GM18526 (cell line): ENCODE data around the gene ACACB.

Source experiments
- POLR2A ChIP-seq: IDR thresholded peaks from 3 replicates; pipeline ENCODE4 v1.6.1; 2011; ENCODE audit not compliant: insufficient read length; ENCODE audit errors: extremely low read depth

Gene ACACB

GRCh38 chr12:109275173-109275572 lies 158.8 kb downstream of the ACACB start:
- TF ChIP-seq POLR2A: no peak

GRCh38 chr12:109276160-109276559 lies 159.8 kb downstream of the ACACB start:
- no peak for TF ChIP-seq POLR2A

DNA sequence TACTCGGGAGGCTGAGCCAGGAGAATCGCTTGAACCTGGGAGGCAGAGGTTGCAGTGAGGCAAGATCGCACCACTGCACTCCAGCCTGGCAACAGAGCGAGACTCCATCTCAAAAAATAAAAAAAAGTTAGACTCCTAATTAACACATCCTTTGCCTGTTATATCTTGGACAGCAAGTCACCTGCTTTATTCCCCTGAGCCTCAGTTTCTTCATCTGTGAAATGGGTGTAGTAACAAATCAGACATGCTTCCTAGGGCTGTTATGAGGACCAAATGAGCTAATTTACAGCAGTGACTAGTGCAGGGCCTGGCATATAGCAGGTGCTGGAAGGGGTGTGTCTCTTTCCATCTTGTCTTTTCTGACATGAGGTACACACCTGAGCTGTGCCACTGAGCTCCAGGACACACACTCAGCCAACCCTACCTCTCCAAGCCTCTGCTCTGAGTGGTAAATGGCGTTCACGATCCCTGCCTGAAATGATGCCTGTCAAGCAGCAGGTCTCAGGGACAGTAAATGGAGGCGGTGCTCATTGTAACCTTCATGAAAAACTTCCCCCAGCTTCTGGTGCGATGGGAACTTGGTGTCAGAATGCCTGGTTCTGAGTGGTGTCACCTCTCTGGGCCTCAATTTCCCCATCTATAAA lies 161.0 kb downstream of the ACACB start:
- TF ChIP-seq POLR2A: no peak

DNA sequence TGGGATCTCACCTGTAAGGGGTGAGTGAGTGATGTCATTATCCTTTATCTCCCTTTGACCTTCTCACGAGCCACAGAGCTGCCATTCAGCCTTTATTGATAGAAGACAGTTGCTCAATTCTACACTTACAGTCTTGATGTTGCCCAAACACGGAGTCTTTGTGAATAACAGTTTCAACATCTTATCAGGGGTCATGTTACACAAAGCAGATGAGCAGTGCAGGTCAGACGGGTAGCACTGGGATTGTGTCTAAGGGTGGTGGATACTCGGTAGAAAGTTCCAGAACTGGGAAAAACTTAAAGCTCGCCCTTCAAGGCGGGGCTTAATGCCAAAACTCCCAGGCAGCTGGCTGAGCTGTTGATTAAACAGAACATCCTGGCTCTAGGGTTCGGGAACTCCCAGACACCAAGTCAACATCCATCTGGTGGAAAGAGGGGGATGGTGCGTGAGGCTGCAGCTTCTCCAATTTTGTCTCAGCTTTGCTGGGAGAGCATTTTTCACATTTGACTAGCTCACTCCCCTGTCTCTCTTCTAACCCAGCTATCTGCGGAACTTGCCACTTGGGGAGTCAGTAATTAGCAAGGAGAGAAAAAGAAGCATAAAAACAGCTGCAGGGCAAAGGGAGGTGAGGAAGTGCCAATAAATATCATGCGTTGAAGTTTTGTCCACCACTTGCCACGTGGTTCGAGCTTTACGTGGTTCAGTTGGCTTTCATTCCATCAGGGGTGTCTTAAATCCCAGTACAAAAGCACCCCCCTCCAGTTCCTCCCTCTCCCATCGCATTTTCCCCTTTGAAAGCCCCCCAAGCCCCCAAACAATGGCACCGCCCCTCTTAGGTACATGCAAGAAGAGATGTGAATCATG lies 161.7 kb downstream of the ACACB start:
- TF ChIP-seq POLR2A: no peak

GRCh38 chr12:109278912-109279311 lies 162.5 kb downstream of the ACACB start:
- no peak for TF ChIP-seq POLR2A

GRCh38 chr12:109279525-109279924 lies 163.1 kb downstream of the ACACB start:
- no peak for TF ChIP-seq POLR2A

GRCh38 chr12:109281452-109281851 lies 165.1 kb downstream of the ACACB start:
- TF ChIP-seq POLR2A: no peak

DNA sequence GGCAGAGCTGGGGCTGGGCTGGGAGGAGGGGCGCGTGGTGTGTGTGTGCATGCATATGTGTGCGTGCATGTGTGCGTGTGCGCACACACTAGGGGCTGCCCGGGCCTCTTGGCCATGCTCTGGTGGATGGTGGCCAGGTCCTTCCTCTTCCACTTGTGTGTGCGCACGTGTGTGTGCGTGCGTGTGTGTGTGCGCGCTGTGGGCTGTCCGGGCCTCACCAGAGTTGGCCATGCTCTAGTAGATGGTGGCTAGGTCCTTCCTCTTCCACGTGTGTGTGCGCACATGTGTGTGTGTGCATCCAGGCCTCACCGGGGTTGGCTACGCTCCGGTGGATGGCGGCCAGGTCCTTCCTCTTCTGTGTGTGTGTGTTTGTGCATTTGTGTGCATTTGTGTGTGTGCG lies 168.0 kb downstream of the ACACB start:
- no peak for TF ChIP-seq POLR2A

DNA sequence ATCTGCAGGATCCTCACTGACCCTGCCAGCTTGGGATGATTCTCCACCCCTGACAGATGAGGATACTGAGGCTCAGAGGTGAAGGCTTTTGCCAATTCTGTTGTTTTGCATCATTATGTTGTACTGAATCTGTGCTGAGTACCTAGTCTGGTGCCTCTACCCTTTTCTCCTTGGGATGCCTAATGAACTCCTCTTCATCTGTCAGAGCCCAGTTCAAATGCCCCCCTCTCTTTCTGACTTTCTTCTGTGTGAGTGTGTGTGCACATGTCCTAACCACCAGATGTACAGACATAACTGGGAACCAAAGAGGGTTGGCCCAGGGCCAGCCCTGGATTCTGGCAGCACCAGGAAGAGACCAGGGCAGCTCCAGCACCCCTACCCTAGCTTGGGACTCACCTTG lies 169.9 kb downstream of the ACACB start:
- no peak for TF ChIP-seq POLR2A

- TF ChIP-seq POLR2A: no peak
Observed at GRCh38 chr12:109286652-109287051, 170.3 kb downstream of the ACACB start.

- no peak for TF ChIP-seq POLR2A
Observed at GRCh38 chr12:109287181-109287580, 170.8 kb downstream of the ACACB start.

GRCh38 chr12:109287811-109288469 lies 171.6 kb downstream of the ACACB start:
- no peak for TF ChIP-seq POLR2A

DNA sequence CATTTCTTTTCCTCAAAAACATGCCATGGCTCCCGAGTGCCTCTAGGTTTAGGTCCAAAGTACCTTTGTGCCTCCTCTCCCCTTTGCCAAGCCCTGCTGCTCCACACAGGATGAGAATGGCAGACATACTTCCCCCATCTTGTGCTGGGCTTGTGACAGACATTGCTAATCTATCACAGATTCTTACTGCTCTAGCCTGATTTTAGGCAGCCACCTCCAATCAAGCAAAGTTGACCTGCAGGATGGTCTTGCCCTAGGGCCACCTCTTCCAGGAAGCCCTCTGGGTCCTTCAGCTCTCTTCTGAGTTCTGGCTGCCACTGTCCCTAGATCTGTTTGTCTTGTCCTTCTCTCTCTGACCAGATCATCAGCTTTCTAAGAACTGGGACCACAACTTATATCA lies 172.2 kb downstream of the ACACB start:
- TF ChIP-seq POLR2A: no peak

- no peak for TF ChIP-seq POLR2A
Observed at GRCh38 chr12:109289004-109289403, 172.6 kb downstream of the ACACB start.

DNA sequence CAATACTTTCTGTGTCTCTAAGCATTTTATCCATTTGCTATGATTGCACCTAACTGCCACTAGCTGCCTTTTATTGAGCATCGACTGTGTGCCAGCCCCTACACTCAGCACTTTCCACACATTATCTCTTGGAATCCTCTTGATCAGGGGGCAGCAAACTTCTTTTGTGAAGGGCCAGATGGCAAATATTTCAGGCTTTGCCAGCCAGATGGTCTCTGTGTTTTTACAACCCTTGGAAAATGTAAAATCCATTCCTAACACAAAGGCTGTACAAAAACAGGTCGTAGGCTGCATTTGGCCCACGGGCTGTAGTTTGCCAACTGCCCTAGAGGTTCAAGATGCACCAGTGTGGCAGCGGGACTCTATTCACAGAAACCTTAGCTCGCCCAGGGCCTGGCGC lies 173.2 kb downstream of the ACACB start:
- TF ChIP-seq POLR2A: no peak

DNA sequence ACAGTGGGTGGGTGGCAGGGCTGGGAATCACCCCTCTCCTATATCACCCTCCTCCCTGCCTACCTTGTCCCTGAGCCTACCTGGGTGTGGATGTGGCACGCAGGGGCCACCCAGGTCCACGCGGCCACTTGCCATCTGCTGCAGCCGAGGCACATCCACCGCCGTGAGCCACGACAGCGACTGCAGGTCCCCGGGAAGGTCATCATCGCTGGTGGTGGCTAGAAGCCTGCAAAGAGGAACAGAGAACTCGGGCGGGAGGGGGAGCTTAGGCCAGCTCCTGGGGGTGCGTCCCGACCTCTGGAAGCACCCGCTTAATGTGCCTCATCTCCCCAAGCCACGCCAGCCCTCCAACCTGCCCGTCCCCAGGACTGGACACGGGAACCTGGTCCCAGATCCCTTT lies 173.7 kb downstream of the ACACB start:
- TF ChIP-seq POLR2A: no peak
